BLaER1 (cell line): ENCODE results near the gene RHOC.
A peak's percentile ranks its signal among the peaks of the same experiment; 100 is the strongest.

Experiments
- H3K27ac ChIP-seq: shearing (Covaris generic); formaldehyde crosslinking; 2 replicates; pipeline ENCODE4 v1.8.1; 2022
- H3K27me3 ChIP-seq: shearing (Covaris generic); formaldehyde crosslinking; 2 replicates; pipeline ENCODE4 v1.8.1; 2022
- H3K36me3 ChIP-seq: shearing (Covaris generic); formaldehyde crosslinking; 2 replicates; pipeline ENCODE4 v1.8.1; 2022
- H3K4me1 ChIP-seq: shearing (Covaris generic); formaldehyde crosslinking; 2 replicates; pipeline ENCODE4 v1.8.1; 2022
- H3K4me2 ChIP-seq: shearing (Covaris generic); formaldehyde crosslinking; 2 replicates; pipeline ENCODE4 v1.8.1; 2022
- H3K4me3 ChIP-seq: shearing (Covaris generic); formaldehyde crosslinking; 2 replicates; pipeline ENCODE4 v1.8.1; 2022
- H3K9ac ChIP-seq: shearing (Covaris generic); formaldehyde crosslinking; 2 replicates; pipeline ENCODE4 v1.8.1; 2022
- H3K9me3 ChIP-seq: shearing (Covaris generic); formaldehyde crosslinking; 2 replicates; pipeline ENCODE4 v1.8.1; 2022
- H4K20me1 ChIP-seq: shearing (Covaris generic); formaldehyde crosslinking; 2 replicates; pipeline ENCODE4 v1.8.1; 2022
- Cebpa-rat ChIP-seq: shearing (Covaris generic); IDR thresholded peaks from 2 replicates; pipeline ENCODE4 v1.8.1; 2022

The RHOC gene

GRCh38 chr1:112716133-112716720 lies 9.3 kb upstream of the RHOC start:
- TF ChIP-seq Cebpa-rat, result no peak
- peak overlapping the region; percentile 65; the same call in 1 of the 2 replicates for H3K9ac ChIP-seq
- H3K27me3 ChIP-seq, result peaks cover 21% of the 10 kb centered on the region
- no peak overlapping the region for H3K27ac ChIP-seq
- peak overlapping the region; percentile 99 for H3K4me2 ChIP-seq
- no peaks in the 10 kb centered on the region for H3K36me3 ChIP-seq
- H3K9me3 ChIP-seq, result no peaks in the 10 kb centered on the region
- peak overlapping the region; percentile 75 for H3K4me3 ChIP-seq
- peaks cover 43% of the 10 kb centered on the region for H3K4me1 ChIP-seq
- H4K20me1 ChIP-seq, result peaks cover 14% of the 10 kb centered on the region

DNA sequence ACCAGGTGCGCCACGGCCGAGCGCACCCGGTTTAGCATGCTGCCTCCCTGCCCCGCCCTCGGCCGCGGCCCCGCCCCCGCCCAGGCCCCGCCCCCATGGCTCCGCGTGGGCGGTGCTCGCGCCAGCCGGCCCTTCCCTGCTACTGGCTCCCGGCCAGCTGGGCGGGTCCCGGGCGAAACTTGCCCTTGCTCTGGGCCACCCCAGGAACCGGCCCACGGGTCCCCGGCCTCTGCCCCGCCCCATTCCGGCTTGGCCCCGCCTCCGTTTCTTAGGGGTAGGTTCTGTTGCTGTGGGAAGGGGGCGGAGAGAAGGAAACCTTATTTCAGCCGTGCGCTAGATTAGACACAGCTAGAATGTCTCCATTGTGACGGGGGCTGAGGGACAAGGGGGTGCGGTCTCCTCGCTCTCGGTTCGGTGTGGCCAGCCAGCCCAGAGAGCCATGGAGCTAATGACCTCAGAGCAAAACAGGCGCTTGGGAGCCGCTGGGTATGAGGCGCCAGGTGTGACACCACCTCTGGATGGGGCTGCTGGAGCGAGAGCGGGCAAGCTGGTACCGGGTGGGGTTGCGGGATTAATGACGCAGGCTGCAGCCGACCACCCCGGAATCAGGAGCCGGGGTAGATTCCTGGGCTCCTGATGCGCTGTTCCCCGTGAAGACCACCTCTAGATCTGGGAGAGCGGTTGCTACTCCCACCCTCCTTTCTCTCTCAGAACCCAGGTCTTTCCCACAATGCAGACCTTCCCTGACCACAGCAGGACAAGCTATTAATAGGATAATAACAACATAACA lies 8.5 kb upstream of the RHOC start, which contains the start of gene PPM1J:
PPM1J (minus strand) TSS at position 69 of the 790 bp plus-strand sequence; CDS start at position 38, 31 bp downstream.
- Histone ChIP-seq H3K4me1 (peaks cover 48% of the 10 kb centered on the region), H3K9me3 (no peaks in the 10 kb centered on the region), H3K27me3 (peaks cover 21% of the 10 kb centered on the region), H4K20me1 (peaks cover 14% of the 10 kb centered on the region), H3K4me3 (peak within 1 kb of the TSS; percentile 75), H3K36me3 (no peaks in the 10 kb centered on the region), H3K27ac (no peak within 1 kb of the TSS), H3K4me2 (peak within 1 kb of the TSS; percentile 99), H3K9ac (peak within 1 kb of the TSS; percentile 65)
- TF ChIP-seq Cebpa-rat, result no peak

- Histone ChIP-seq H3K4me2 (peak overlapping the region; percentile 99), H3K36me3 (no peaks in the 10 kb centered on the region), H3K9ac (peak overlapping the region; percentile 64), H3K27me3 (peaks cover 21% of the 10 kb centered on the region), H4K20me1 (peaks cover 14% of the 10 kb centered on the region), H3K4me1 (peaks cover 48% of the 10 kb centered on the region), H3K9me3 (no peaks in the 10 kb centered on the region), H3K4me3 (peak overlapping the region; percentile 75), H3K27ac (no peak overlapping the region)
- TF ChIP-seq Cebpa-rat, result no peak
Observed at GRCh38 chr1:112714313-112715263, 7.7 kb upstream of the RHOC start.

GRCh38 chr1:112713466-112714312 lies 6.8 kb upstream of the RHOC start:
- Histone ChIP-seq H3K4me3 (peak overlapping the region; percentile 75), H3K4me1 (peaks cover 44% of the 10 kb centered on the region), H4K20me1 (peaks cover 14% of the 10 kb centered on the region), H3K4me2 (peak overlapping the region; percentile 99), H3K27me3 (peaks cover 21% of the 10 kb centered on the region), H3K27ac (no peak overlapping the region), H3K36me3 (no peaks in the 10 kb centered on the region), H3K9me3 (no peaks in the 10 kb centered on the region), H3K9ac (peak overlapping the region; percentile 64; the same call in 1 of the 2 replicates)
- TF ChIP-seq Cebpa-rat, result no peak

- peaks cover 14% of the 10 kb centered on the region for H4K20me1 ChIP-seq
- H3K9ac ChIP-seq, result no peak overlapping the region
- no peak overlapping the region for H3K4me3 ChIP-seq
- no peak for TF ChIP-seq Cebpa-rat
- no peak overlapping the region for H3K4me2 ChIP-seq
- peaks cover 47% of the 10 kb centered on the region for H3K4me1 ChIP-seq
- H3K27ac ChIP-seq, result no peak overlapping the region
- peaks cover 21% of the 10 kb centered on the region for H3K27me3 ChIP-seq
- H3K9me3 ChIP-seq, result no peaks in the 10 kb centered on the region
- no peaks in the 10 kb centered on the region for H3K36me3 ChIP-seq
Observed at GRCh38 chr1:112712701-112713128, 5.8 kb upstream of the RHOC start.

- no peak for TF ChIP-seq Cebpa-rat
- H3K9ac ChIP-seq, result no peak overlapping the region
- H3K36me3 ChIP-seq, result no peaks in the 10 kb centered on the region
- H3K9me3 ChIP-seq, result no peaks in the 10 kb centered on the region
- H4K20me1 ChIP-seq, result peaks cover 14% of the 10 kb centered on the region
- H3K4me1 ChIP-seq, result peaks cover 51% of the 10 kb centered on the region
- peaks cover 21% of the 10 kb centered on the region for H3K27me3 ChIP-seq
- H3K4me3 ChIP-seq, result no peak overlapping the region
- H3K4me2 ChIP-seq, result no peak overlapping the region
- H3K27ac ChIP-seq, result no peak overlapping the region
Observed at GRCh38 chr1:112712191-112712590, 5.3 kb upstream of the RHOC start.

DNA sequence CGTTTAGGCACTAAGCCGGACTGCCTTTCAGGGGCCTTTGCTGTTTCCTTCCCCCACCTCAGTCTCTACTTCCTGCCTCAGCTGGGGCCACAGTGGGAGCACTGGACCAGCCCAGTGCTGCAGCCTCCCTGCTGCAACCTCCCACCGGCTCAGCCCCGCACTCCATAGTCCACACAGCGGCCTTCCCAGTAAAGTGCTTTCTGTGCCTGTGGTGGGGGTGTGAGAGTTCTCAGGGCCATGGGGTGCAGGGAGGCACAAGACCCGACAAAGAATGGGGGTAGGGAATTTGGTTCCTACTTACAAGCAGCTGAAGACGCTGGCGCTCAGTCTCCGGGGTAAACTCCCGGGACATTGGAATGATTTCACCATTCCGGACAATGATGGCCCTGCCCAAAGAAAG lies 4.7 kb upstream of the RHOC start:
- peak overlapping the region; percentile 48 for H3K4me2 ChIP-seq
- H3K4me1 ChIP-seq, result peaks cover 49% of the 10 kb centered on the region
- no peak overlapping the region for H3K9ac ChIP-seq
- TF ChIP-seq Cebpa-rat, result no peak
- peaks cover 14% of the 10 kb centered on the region for H4K20me1 ChIP-seq
- H3K4me3 ChIP-seq, result no peak overlapping the region
- H3K27ac ChIP-seq, result no peak overlapping the region
- H3K36me3 ChIP-seq, result no peaks in the 10 kb centered on the region
- H3K9me3 ChIP-seq, result no peaks in the 10 kb centered on the region
- peaks cover 21% of the 10 kb centered on the region for H3K27me3 ChIP-seq

GRCh38 chr1:112711041-112711440 lies 4.1 kb upstream of the RHOC start:
- H3K4me3 ChIP-seq, result no peak overlapping the region
- H3K27me3 ChIP-seq, result peaks cover 21% of the 10 kb centered on the region
- TF ChIP-seq Cebpa-rat, result no peak
- no peak overlapping the region for H3K27ac ChIP-seq
- H3K4me1 ChIP-seq, result peaks cover 45% of the 10 kb centered on the region
- no peaks in the 10 kb centered on the region for H3K9me3 ChIP-seq
- no peak overlapping the region for H3K9ac ChIP-seq
- H3K36me3 ChIP-seq, result no peaks in the 10 kb centered on the region
- peaks cover 14% of the 10 kb centered on the region for H4K20me1 ChIP-seq
- peak overlapping the region; percentile 48 for H3K4me2 ChIP-seq

DNA sequence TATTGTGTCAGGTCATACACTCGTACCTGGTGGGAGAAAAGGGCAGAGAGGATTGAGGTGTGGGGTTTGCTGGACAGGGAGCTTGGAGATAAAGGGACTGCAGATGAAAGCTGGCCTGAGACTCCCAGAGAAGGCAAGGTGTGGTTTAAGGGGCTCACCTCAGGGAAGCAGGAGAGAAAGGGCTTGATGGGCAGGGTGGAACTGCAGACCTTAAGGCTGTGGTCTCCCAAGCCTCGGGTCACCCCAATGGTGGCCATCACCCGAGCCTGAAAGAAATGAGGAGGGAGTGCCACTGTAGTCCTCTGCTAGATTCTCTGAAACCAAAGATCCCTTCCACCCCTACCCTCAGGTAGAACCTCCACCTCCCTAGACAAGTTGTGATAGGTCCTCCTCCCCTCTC lies 3.7 kb upstream of the RHOC start:
- Histone ChIP-seq H3K4me3 (no peak overlapping the region), H4K20me1 (peaks cover 14% of the 10 kb centered on the region), H3K9me3 (no peaks in the 10 kb centered on the region), H3K27ac (no peak overlapping the region), H3K4me1 (peaks cover 45% of the 10 kb centered on the region), H3K9ac (no peak overlapping the region), H3K4me2 (peak overlapping the region; percentile 48), H3K27me3 (peaks cover 21% of the 10 kb centered on the region), H3K36me3 (no peaks in the 10 kb centered on the region)
- no peak for TF ChIP-seq Cebpa-rat
